ENCODE data around the gene BCL11B. TPM values are rescaled to one million over a fixed set of nuclear protein-coding genes. Genes with fewer than 3 reads are reported as not detected.
A peak's percentile ranks its signal among the peaks of the same experiment; 100 is the strongest.

Gene BCL11B
- total and polyA plus RNA-seq, 2 donors from 2014 or later = 0.13 to 3.3 TPM

DNA sequence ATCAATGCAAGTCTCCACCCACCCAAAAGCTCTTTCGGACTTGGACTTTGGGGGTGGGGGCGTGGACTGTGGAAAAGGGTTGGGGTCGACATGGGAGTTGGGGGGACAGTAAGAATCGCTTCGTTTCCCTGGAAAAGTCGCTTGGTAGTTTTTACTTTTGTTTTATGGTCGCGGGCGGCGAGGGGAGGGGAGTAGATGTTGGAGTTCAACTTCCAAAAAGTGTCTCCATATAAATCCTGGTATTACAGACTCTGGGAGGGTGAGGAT lies 568 bp upstream of the BCL11B start:
- H3K9me3 ChIP-seq (ENCODE audit: control insufficient read depth in 2 of 3, insufficient read depth in 1 of 3, low read length in 3 of 3) = no peaks in the 10 kb centered on the region
- H3K9ac ChIP-seq (ENCODE audit: low read length in 3 of 3) = peak overlapping the region in 1 of 3 donors; percentile 12
- H3K4me3 ChIP-seq (ENCODE audit: low read length in 3 of 3) = peak overlapping the region in 1 of 3 donors; percentile 54
- no peak overlapping the region for H3K27ac ChIP-seq (ENCODE audit: low read depth in 2 of 2, low read length in 2 of 2)
- H3K36me3 ChIP-seq (ENCODE audit: control insufficient read depth in 2 of 3, insufficient read depth in 3 of 3, low read length in 3 of 3) = no peaks in the 10 kb centered on the region
- peak in 1 of 5 donors; percentile 47 for DNase-seq
- TF ChIP-seq, protein P1, sequence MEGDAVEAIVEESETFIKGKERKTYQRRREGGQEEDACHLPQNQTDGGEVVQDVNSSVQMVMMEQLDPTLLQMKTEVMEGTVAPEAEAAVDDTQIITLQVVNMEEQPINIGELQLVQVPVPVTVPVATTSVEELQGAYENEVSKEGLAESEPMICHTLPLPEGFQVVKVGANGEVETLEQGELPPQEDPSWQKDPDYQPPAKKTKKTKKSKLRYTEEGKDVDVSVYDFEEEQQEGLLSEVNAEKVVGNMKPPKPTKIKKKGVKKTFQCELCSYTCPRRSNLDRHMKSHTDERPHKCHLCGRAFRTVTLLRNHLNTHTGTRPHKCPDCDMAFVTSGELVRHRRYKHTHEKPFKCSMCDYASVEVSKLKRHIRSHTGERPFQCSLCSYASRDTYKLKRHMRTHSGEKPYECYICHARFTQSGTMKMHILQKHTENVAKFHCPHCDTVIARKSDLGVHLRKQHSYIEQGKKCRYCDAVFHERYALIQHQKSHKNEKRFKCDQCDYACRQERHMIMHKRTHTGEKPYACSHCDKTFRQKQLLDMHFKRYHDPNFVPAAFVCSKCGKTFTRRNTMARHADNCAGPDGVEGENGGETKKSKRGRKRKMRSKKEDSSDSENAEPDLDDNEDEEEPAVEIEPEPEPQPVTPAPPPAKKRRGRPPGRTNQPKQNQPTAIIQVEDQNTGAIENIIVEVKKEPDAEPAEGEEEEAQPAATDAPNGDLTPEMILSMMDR (IDR thresholded peaks at IDR 0.05; ENCODE audit: borderline replicate concordance, extremely low read depth, insufficient read depth) = no peak
- FAIRE-seq = no peak
- H3K27me3 ChIP-seq (ENCODE audit: control insufficient read depth, insufficient read depth, low read length) = peaks cover 6% of the 10 kb centered on the region
- peaks cover 0 to 15% (median 0%) of the 10 kb centered on the region in 3 donors for H3K4me1 ChIP-seq (ENCODE audit: control insufficient read depth in 2 of 3, insufficient read depth in 2 of 3, low read depth in 1 of 3, low read length in 3 of 3)
- intact Hi-C loops (cut with DNase I) = no loop called here

DNA sequence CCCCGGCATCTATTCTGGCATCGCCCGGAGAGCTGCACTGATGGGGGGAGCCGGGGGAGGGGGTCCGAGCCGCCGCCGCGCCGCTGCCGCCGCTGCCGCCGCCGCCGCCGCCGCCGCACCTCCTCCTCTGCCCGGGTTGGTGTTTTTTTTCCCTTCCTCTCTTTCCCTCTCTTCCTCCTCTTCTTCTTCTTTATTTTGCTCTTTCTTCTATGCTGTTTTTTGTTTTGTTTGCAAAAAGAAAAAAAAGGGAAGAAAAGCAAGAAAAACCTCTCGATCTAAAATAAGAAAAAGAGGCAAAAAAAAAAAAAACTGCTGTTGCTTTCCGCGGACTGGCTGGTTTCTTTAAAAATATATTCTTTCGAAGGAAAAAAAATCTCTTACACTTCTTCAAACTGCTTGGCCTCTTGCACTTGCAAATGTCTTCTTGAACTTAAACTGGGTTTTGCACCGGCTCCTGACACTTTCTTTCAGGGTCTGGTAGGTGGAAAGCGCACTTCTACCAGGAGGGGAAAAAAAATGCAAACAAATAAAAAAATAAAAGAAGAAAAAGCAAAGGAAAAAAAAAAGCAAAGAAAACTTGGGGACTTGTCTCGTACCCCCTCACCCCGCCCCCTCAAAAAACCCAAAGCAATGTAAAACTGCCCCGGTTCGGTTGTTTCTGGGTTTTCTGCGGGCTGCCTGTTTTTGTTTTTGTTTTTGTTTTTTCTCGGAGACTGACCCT lies 616 bp downstream of the BCL11B start:
- Histone ChIP-seq H3K4me3 (ENCODE audit: low read length in 3 of 3) (peak overlapping the region in 2 of 3 donors; percentile 54 to 58), H3K27ac (ENCODE audit: low read depth in 2 of 2, low read length in 2 of 2) (no peak overlapping the region), H3K27me3 (ENCODE audit: control insufficient read depth, insufficient read depth, low read length) (peaks cover 6% of the 10 kb centered on the region), H3K9me3 (ENCODE audit: control insufficient read depth in 2 of 3, insufficient read depth in 1 of 3, low read length in 3 of 3) (no peaks in the 10 kb centered on the region), H3K4me1 (ENCODE audit: control insufficient read depth in 2 of 3, insufficient read depth in 2 of 3, low read depth in 1 of 3, low read length in 3 of 3) (peaks cover 0 to 15% (median 0%) of the 10 kb centered on the region in 3 donors), H3K9ac (ENCODE audit: low read length in 3 of 3) (no peak overlapping the region), H3K36me3 (ENCODE audit: control insufficient read depth in 2 of 3, insufficient read depth in 3 of 3, low read length in 3 of 3) (no peaks in the 10 kb centered on the region)
- FAIRE-seq (no peak), DNase-seq (peak in 1 of 5 donors; percentile 62)
- intact Hi-C loops (cut with DNase I) = no loop called here
- TF ChIP-seq, protein P1 (IDR thresholded peaks at IDR 0.05; ENCODE audit: borderline replicate concordance, extremely low read depth, insufficient read depth) = no peak

DNA sequence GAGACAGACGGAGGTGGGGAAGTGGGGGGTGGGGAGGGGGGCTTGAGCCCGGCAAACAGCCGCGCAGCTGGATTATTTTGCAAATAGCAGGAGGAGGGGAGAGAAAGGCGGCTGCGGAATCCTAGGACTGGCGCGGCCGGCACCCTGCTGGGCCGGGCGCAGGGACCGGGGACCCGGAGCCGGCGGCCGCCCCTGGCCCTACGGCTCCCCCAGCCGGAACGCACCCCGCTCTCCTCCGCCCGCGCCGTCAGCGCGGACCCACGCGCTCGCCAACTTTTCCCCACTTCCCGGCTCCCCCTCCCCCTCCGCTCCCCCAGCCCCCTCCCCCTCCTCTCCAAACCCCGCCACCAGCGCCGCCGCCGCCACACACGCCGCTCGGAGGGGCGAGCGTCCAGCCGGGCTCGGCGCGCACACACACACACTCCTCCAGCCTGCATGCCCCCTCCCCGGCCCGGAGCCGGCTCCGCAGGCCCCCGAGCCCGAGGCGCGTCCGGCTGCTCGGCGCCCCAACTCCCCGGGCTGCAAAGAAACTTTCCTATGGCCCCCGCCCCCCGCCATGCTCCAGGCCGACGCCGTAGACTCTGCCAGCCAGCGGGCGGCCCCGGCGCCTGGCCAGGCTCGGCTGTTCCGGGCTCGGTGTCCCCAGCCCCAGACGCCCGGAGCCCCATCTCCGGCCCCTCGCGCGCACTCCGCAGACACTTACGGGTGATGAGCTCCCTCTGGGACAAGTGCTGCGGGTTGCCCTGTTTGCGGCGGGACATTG lies 1.4 kb downstream of the BCL11B start:
- H3K9ac ChIP-seq (ENCODE audit: low read length in 3 of 3) = no peak overlapping the region
- no peak overlapping the region for H3K4me3 ChIP-seq (ENCODE audit: low read length in 3 of 3)
- intact Hi-C loops (cut with DNase I) = no loop called here
- H3K27me3 ChIP-seq (ENCODE audit: control insufficient read depth, insufficient read depth, low read length) = peaks cover 8% of the 10 kb centered on the region
- no peaks in the 10 kb centered on the region for H3K9me3 ChIP-seq (ENCODE audit: control insufficient read depth in 2 of 3, insufficient read depth in 1 of 3, low read length in 3 of 3)
- no peak overlapping the region for H3K27ac ChIP-seq (ENCODE audit: low read depth in 2 of 2, low read length in 2 of 2)
- DNase-seq (peak in 4 of 5 donors; percentile 41 to 78 (median 56)), FAIRE-seq (no peak)
- TF ChIP-seq, protein P1 (IDR thresholded peaks at IDR 0.05; ENCODE audit: borderline replicate concordance, extremely low read depth, insufficient read depth) = no peak
- H3K4me1 ChIP-seq (ENCODE audit: control insufficient read depth in 2 of 3, insufficient read depth in 2 of 3, low read depth in 1 of 3, low read length in 3 of 3) = peaks cover 0 to 15% (median 0%) of the 10 kb centered on the region in 3 donors
- no peaks in the 10 kb centered on the region for H3K36me3 ChIP-seq (ENCODE audit: control insufficient read depth in 2 of 3, insufficient read depth in 3 of 3, low read length in 3 of 3)
